CD4-positive, alpha-beta T cell treated with Interleukin-6 for 4 hours (primary cell): Measurements from ENCODE around the gene PLEKHS1.
A peak's percentile ranks its signal among the peaks of the same experiment; 100 is the strongest.

Experiments
- DNase-seq: peaks from one replicate; pipeline ENCODE4 v3.0.0-alpha.2; 2020; ENCODE audit warnings: mixed read lengths

The PLEKHS1 gene

DNA sequence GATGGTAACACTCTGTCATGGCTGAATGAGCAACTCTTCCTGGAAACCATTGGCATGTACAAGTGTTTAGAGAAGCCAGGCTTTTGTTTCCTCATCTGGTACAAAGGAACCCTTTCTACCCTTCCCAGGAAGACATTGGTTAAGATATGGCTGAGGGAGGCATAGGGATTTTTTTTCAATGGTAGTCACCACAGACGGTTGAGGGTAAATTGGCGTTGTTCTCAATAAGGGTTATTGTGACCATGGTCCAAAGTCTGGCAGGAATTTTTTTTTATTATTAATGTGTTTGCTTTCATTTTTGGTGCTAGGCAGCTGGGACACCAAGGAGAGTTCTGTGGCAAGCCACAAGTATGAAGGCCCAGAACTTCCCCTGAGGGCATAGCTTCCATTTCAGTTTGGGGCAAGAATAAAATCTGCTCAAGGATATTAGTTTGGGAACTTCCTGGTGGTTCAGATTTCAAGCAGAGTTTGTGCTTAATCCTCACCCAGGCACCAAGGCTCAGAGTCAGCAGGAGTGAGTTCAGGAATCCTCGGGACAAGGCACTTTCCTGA lies at the start of gene PLEKHS1:
PLEKHS1 (plus strand) TSS at position 502 of the 552 bp plus-strand sequence. CDS start 3,596 bp downstream, outside the sequence.
- DNase-seq = no peak

DNA sequence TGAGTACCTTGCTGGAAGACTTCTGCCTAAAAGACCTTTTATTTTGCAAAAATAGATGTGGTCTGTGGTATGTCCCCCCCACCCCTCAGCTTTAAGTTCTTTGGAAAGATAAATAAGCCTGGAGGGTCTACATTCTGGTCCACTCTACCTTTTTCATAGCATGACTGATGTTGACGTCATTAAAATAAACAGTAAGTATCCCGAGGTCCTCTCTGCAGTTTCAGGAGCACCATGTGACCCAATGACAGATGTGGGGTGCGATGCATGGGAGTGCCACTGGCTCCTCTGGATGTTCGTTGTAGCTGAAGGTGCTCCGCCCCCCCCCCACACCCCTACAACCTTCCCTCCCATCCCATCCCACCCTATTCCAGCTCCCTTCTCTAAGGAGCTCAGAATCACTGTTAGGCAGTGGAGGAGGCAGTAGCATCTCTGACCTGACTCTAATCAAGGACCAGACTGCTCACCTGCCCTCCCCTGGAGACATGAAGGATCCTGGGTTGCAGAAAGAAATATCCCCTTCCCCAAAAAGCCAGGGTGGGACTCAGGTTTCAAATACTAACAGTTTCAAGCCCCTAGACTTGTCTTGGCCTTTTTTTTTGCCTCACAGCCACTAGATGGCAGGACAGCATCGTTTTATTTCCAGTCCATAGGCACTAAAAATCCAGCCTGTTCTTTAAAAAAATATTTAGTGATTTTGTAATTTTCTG lies 46.7 kb upstream of the PLEKHS1 start:
- peak; percentile 20 for DNase-seq

DNA sequence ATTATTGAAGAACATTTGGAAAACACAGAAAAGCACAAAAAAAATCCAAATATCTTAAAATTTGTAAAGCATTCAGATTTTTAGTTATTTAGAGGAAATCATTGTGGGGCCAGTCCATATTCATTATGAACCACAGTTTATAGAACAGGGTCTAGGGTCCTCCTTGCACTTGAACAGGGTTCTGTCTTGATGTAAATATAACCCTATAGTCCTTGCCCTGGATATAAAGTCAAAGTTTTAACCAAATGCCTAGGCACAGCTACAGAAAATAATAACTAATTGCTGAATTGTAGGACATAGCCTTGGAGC lies 46.2 kb upstream of the PLEKHS1 start:
- DNase-seq = no peak

DNA sequence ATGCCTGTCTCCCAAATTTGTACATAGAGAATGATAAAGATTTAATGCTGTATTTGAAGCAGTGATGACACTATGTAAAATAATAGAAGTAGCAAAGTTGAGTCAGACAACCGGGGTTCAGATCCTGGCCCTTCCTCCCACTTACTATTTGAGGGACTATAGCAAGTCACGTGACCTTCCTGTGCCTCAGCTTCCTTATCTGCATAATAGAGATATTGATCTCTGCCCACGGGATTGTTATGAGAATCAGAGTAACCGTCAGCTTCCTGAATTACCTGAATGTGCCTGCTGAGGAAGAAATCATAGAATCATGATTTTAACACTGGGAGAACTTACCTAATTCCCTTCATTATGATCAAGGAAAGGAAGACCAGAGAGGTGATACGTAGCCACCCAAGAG lies 44.9 kb upstream of the PLEKHS1 start:
- no peak for DNase-seq

DNA sequence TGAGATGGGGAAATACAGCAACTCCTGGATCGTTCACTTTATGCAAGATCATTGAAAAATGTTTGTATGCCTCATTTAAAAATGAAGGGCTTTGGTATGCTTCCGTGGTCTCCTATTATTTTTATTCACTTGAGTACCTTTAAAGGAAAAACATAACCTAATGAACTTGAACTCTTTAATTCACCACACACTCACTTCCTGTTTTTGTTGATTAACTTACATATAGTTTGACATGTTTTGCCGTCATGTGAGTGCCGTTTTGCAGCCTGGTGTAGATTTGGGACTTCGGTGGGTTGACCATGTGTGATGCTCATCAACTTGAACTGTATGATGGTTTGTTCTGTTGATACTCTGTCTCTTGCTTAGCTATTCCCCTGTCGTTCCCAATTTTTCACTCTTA lies 42.8 kb upstream of the PLEKHS1 start:
- no peak for DNase-seq

DNA sequence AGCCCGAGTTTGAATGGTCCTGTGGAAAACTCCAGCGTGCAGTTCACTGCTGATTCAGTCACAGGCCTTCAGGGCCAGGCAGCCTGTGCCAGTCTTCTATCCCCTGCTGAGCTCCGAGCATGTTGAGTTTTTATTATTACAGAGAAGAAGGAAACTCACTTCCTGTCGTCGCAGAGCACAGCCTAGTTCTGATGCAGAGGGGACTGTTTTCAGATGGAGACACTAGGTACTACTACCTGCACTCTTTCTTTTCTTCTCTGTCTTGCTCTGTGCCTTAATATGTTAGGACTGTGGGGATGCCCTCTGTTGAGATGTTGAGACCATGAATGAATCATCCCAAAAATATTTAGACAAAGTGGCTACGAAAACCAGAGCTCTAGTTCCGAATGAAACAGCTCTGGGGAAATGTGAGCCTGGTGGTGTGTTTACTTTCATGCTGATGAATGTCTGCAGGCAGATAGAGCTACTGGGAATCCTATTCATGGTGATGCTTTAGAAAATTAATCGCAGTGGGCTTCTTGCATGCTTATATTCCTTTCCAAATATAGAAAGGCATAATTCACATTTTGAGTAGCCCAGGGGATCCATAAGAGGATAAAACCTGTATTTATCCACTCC lies 42.2 kb upstream of the PLEKHS1 start:
- DNase-seq = no peak

DNA sequence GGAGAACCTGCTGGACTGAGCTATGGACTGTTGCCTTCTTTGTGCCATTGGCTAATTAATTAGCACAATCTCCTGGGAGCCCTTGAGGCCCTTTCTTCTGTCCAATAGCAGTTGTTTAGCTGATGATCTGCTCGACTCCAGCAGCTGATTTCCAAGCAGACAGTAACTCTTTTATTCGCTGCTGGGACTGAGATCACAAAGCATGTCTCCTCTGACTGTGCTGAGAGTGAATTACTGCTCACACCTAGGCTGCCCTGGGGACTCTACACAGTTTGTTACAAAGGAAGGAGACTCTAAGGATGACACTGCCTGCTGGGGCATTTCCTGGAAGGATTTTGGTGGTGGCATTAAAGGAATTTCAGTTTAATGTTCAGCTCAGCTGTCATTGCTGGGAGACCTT lies 40.3 kb upstream of the PLEKHS1 start:
- no peak for DNase-seq

DNA sequence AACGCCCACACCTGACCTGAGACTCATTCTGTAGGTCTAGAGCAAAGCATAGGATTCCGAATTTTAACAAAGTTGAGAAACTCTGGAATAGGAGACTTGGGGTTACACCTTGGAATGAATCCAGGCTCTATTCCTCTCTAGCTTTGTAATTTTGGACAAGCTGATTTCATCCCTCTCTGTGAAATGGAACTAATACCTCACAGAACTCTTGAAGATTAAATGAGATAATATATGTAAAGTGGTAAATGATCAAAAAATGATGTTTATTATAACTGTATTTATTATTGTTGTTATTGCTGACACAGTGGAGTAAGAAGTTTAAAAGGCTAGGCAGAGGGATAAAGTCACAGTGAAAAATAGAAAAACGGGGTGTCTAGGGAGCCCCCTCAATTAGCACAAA lies 39.5 kb upstream of the PLEKHS1 start:
- DNase-seq = no peak

DNA sequence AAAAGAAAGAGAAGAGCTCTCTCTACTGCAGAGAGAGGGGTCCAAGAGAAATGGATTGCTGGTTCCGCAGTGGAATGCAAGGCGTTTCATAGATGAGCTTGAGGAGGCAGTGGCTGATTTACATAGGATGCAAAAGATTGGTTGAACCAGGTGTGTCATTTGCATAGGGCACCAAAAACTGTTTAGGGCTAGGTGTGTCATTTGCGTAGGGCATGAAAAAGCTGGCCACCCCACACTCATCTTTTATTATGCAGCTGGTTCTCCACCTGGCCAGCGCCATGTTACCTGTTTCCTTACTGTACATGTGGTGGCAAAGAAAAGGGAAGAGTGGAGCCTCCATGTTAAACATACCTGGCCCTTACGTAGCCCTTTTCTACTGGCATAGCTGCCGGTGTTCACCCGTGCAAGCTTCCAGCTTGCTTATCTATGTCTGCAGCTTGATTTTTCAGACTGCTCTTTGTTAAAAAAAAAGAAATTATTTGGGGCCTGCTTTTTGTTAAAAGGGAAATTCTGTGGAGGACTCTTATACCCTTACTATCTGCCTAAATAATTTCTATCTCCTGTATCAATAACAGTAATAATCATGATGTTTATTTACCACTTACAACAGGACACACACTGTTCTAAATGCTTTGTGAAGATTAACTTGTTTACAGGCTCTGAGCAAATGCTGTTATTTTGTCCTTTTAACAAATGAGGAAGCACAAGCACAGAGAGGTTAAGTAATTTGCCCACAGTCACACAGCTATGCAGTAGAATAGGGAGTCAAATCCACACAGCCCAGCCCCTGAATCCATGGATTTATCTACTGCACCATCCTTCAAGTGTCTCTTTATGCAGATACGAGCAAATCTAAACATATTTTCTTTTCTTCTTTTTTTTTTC lies 38.5 kb upstream of the PLEKHS1 start:
- no peak for DNase-seq

DNA sequence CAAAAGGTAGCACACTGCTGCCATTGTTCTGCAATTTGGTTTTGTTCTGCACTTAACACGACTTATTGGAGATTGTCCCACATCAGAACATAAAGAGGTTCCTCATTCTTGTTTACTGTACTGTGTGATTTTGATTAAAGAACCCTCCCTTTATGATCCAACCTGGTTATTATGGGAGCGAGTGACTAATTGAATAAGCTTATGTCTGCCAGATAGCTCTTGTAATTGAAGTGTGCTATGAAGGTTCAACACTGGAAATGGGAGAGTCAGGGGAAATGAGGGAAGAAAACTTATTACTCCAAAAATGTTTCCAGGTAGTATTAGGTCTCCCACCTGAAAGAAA lies 37.9 kb upstream of the PLEKHS1 start:
- DNase-seq = no peak

DNA sequence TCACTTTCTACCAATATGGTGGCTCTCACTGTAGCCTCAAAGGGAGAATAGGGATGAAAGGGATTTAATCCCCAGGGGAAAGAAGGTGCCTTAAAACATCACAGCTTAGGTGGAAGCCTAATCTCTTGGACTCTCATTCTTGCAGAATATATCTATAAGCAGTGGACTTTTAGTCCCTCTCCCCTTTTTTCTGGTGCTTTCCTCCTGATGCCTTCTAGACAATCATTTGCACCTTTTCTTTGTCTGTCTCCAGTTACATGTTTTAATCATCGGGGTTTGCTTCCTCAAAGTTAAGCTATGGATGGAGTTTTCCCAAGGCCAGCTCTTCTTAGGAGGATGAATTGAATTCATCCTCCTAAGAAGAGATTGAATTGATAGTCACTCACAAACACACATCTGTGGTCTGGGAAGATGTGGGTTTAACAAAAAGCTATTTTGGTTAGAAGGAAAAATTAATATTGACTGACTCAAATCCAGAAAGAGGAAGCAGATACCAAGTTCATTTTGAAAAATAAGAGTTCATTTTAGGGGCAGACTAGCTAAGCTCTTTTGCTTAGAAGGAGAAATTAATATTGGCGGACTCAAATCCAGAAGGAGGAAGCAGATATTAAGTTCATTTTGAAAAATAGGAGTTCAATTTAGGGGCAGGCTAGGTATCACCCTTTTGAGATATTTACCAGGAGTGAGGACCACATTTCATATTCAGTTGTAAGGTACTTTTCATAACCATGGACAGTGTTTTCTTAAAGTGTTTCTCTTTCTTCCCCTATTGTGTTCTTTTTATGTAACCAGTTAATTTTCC lies 35.2 kb upstream of the PLEKHS1 start:
- DNase-seq = no peak

DNA sequence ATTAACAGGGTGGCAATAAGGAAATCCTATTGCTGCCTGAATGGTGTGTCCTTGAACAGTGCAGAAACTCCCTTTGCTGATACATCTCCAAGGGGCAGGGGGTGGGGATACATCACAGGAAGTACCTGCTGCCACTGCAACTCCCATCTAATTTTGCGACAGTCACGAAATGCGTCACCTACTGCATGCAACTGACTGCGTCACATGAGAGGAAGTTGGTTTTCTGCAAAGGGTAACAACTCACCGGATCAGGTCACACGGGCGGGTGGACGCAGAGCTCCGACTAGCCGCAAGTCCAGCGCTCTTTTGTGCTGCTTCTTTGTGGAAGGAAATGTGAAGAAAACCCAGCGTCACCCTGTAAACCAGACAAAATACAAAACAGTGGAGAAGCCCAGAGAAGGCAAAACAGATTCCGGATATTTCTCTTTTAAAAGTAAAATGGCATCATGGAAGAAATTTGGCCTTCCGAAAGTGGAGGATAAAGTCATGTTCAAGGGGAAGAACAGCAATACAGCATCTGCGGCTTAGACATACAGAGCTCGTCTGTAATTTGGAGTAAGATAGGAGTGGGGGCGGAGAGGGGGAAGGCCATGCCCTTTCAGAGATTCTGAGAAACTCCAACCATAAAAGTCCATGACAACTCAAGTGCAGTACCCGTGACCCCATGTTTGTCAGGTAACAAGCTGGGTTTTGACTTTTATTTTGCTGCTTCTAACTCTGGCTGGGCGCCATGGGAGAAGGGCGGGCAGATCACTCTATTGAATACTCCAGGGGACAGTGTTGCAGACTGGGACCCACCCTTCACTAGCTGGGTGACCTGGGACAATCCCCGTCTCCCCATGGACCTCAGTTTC lies 32.3 kb upstream of the PLEKHS1 start:
- no peak for DNase-seq

DNA sequence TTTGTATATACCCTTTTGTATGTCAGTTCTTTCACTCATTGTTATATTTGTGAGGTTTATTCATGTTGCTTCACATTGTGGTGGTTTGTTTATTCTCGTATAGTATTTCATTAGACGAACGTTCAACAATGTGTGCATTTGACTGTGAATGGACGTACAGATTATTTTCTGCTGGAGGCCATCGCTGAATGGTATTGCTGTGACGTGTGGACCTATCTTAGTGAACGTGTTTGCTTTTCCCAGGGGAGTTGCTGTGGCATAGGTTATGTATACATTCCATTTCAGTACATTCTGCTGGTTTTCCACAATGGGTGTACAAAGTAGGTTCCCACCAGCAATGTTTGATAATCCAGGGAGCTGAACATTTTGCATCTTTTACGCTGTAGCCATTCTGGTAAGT lies 31.1 kb upstream of the PLEKHS1 start:
- DNase-seq = no peak

DNA sequence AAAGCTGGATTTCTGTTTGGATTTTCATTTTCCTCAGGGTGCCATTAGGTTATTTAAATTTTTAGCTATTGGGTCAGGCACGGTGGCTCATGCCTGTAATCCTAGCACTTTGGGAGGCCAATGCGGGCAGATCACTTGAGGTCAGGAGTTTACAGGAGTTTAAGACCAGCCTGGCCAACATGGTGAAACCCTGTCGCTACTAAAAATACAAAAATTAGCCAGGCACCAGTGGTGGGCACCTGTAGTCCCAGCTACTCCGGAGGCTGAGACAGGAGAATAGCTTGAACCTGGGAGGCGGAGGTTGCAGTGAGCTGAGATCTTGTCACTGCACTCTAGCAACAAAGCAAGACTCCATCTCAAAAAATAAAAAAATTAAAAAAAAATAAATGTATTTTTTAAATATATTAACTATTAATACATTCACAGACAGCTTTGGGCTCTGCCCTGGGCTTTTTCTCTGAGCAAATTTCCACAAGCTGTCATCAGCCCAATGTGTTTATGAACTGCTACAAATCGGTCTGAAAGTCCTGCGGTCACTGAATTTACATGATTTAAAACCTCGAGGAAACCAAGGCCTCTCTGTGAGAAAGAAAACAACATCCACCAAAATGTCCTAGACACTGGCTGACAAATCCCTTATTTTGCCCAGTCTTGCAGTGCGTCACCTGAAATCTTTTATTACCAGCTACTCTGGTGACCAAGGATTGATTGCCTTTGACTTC lies 19.2 kb upstream of the PLEKHS1 start:
- no peak for DNase-seq

DNA sequence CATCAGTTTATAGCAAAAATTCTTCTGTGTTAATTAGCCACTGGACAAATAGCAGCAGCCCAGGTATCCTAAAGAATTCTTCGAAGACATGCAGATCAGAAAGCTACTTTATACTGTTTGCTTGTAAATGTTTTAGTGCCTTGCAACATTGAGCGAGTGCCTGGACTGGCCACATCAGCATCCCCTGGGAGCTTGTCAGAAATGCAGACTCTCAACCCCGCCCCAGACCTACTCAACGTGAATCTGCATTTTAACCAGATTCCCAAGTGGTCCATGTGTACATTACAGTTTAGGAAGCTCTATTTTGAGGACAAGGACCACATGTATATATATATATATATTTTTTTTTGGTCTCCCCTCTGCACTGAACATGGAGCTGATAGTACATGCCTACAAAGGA lies 18.5 kb upstream of the PLEKHS1 start:
- DNase-seq = no peak

DNA sequence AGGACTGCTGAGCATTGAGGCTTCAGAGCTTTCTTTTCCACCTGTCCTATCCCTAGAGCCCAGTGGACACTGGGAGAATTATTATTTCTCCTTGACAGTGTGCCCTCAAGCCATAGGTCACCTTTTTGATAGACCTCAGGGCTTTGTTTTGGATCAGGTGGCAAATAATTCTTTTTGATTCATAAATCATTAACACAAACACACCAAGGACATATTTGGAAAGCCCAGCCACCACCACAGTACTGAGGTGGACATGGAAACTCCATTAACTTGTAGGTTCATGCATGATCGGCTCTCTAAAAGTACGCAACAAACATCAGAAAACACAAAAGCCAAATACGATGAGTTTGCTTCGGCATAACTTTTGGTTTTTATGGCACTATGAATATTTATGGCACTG lies 17.8 kb upstream of the PLEKHS1 start:
- no peak for DNase-seq

DNA sequence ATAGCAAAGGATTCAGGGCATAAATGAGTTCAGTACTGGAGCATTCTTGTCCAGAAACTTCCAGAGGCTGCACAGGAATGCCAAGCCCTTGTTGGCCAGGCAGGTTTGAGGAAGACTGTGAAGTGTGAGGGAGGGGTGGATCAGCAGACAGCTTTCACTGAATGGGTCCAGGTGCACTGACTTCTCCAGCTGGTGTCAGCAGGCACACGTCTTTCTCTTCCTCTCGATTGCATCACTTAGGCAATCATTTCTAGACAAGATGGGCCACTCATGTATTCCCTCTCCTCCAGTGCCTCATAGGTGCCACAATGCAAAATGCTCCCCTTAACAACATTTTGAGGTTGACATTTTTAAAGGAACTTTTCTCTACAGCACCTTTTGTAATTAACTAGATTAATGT lies 15.6 kb upstream of the PLEKHS1 start:
- no peak for DNase-seq

DNA sequence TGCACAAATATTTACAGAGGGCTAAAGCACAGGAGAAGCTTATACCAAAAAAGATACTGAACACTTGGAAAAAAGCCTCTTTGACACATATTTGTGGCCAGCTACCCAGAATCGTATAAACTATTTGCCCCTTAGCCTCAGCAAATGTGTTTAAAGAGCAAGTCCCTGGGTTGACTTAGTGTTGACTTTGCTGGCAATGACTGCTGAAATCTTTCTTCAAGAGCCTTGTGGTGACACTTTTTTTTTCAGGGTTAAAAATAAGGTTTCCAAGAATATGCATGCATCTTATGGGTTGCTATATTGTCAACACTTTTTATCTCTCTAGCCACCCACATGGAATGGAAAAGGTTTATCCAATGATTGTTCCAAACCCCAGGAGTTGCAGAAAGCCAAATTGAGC lies 14.9 kb upstream of the PLEKHS1 start:
- no peak for DNase-seq

DNA sequence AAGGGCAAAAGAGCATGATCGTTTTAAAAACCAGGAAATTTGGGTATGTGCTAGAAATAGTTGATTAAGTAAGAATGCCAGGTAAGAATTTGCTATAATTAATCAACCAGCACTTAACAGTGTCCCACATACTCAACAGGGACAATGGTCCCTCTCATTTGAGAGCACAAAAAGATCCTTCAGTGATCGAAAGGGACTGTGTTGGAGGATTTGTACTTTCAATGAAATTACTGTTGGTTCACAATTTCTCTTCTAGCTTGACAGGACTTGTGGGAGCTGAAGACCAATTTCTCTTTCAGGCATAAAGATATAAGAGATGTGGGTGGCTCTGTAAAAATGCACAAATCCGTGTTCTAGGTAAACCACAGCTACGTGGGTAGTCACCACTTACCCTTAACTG lies 12.5 kb upstream of the PLEKHS1 start:
- DNase-seq = no peak

DNA sequence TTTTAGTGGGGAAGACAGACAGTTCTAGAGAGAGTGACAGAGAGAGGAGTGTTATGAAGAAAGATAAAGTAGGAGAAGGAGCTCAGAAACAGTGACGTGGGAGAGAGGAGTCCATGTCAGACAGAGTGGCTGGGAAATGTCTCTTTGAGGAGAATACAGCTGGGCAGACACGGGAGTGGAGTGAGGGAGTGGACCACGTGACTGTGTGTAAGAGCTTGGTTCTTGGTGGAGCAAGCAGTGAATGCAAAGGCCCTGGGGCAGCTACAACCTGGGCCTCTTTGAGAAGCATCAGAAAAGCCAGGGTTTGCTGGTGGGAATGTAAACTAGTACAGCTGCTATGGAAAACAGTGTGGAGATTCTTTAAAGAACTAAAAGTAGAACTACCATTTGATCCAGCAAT lies 11.9 kb upstream of the PLEKHS1 start:
- no peak for DNase-seq

DNA sequence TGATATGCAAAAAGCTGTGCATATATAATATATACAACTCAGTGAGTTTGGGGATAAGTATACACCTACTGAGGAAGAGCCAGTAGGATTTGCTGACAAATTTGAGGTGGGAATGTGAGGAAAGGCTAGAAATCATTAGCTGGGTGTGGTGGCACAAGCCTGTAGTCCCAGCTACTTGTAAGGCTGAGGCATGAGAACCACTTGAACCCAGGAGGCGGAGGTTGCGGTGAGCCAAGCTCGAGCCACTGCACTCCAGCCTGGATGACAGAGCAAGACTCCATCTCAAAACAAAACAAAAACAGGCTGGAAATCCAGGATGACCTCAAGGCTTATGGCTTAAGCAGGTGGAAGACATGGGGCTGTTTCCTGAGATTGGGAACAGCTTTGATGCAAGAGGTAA lies 10.6 kb upstream of the PLEKHS1 start:
- no peak for DNase-seq
